ENCODE results near the gene SSTR4. TPM values are rescaled to one million over a fixed set of nuclear protein-coding genes. Genes with fewer than 3 reads are reported as not detected.
"Not testable (repeated sequence)": the region's sequence is repeated elsewhere in the genome, so short reads cannot be mapped to it uniquely, and the experiment has no call there.

Gene SSTR4
- polyA plus RNA-seq, 3 donors: 0.07 to 0.14 TPM; not detected in 1

DNA sequence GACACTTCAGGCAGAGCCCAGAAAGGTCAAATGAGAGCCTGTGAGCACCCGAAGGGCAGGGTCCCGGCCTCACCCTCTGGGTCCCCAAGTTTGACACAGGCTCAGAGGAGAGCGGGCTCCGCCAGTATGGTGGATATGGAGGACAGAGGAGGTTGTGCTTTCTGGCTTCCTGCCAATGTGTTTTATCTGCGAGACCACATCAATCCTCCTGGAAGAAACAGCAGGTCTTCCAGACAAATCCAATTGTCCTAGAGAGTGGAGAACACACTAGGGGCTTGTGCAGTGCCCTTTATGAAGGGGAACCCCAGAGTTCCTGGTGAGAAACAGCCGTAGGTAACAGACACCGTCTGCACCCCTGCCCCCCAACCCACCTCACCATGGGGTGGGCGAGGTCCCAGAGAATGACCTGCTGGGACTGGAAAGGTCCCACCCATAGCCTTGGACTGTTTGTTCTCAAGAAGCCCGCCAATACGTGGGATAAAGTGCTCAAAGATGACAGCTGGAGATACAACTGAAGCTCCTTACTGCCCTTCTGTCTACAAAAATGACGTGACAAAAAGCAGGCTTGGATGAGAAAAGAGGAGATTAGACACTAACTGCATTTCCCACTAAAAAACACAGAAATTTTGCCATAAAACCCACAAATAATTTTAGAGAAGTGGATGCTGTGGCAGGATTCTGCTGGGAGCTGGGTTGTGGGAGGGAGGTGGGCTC is 23.9 kb upstream of the SSTR4 start:
- no peak for DNase-seq (ENCODE audit: extremely low read depth in 1 of 11, low read depth in 9 of 11, low spot score in 4 of 11)

DNA sequence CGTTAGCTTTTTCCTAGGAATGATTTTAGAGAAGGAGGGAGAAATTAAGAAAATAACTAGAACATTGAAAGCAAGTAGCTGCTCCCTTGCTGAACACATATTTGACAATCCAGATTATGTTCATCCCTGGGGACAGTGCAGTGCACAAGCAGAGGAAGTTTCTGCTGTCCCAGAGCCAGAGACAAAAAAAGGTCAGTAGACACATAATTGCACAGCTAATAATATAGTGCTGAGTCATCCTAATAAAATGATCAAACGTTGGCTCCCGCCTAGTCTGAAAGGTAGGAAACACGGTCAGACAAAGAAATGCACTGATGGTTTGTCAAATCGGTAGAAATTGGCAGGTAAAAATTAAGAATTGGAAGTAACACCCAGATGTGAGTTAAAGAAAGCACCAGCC is 21.7 kb upstream of the SSTR4 start:
- no peak for DNase-seq (ENCODE audit: extremely low read depth in 1 of 11, low read depth in 9 of 11, low spot score in 4 of 11)

DNA sequence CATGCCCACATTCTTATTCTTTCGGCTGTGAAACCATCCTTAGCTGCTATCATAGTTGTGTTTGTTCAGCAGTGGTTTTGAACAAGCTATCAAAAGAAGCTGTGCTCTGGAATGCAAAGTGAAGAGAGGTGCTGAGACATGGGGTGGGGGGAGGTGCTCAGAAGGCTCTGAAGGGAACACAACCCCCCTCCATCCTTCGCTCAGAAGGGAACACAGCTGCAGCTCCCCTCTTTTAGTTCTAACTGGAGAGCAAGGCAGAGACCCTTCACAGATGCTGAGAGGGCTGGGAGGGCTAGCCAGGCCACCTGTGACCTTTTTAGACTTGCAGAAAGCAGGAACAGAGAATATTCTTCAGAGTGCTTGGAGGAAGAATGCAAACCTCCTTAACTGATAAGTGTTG is 17.6 kb upstream of the SSTR4 start:
- DNase-seq (ENCODE audit: extremely low read depth in 1 of 11, low read depth in 9 of 11, low spot score in 4 of 11): no peak

DNA sequence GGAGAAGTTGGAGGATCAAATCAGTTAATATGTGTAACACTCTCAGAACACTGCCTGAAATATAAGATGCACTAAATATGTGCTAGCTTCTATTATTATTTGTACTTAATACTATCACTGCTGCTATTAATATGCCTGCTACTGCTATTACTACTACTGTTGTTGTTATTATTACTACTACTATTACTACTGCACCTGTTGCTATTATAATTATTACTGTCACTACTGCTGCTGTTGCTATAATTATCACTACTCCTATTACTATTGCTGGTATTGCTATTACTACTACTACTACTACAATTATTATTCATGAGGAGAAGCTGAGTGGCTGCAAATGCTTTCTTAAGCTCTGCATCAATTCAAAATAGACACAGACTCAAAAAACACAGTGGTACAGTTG is 16.7 kb upstream of the SSTR4 start:
- no peak for DNase-seq (ENCODE audit: extremely low read depth in 1 of 11, low read depth in 9 of 11, low spot score in 4 of 11)

DNA sequence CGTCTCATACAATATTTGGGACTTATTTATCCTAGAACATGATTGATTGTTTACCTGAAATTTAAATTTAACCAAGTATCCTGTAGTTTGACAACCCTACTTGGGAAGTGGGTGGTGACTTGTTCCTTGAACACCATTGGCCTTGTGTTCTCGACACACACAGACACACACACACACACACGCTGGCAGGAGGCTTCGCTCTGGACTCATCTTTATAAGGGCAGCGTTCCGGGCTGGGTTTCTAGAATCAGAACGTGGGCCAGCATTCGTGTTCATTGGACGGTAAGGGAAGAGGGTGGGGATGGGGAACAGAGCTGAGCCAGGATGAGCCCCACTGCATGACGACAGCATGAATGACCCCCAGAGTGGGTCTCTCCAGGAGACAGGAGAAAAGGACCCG is 16.2 kb upstream of the SSTR4 start:
- no peak for DNase-seq (ENCODE audit: extremely low read depth in 1 of 11, low read depth in 9 of 11, low spot score in 4 of 11)

- DNase-seq (ENCODE audit: extremely low read depth in 1 of 11, low read depth in 9 of 11, low spot score in 4 of 11): no peak
These were observed 15.7 kb upstream of the SSTR4 start for GRCh38 chr20:23019403-23019802.

- DNase-seq (ENCODE audit: extremely low read depth in 1 of 11, low read depth in 9 of 11, low spot score in 4 of 11): no peak
These were observed 14.7 kb upstream of the SSTR4 start for GRCh38 chr20:23020230-23021018.

GRCh38 chr20:23021541-23021940 is 13.6 kb upstream of the SSTR4 start:
- DNase-seq (ENCODE audit: extremely low read depth in 1 of 11, low read depth in 9 of 11, low spot score in 4 of 11): no peak

DNA sequence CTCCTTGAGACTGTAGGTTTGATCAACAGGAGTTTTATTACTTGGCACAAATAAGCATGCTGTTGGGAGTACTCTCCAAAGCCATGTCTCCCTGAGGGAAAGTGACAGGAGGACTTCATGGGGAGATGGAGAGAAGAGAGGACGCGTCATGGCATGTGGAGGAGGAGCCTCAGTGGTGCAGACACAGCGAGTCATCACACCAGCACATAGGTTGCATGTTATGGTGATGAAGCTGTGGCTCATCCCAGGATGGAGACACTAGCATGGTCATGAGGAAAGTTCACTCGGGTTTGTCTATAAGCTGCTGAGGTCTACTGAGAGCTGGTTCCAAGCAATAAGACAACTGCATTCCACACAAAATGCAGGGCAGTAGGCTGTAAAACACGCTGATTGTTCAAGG is 13.2 kb upstream of the SSTR4 start:
- DNase-seq (ENCODE audit: extremely low read depth in 1 of 11, low read depth in 9 of 11, low spot score in 4 of 11): no peak

- DNase-seq (ENCODE audit: extremely low read depth in 1 of 11, low read depth in 9 of 11, low spot score in 4 of 11): no peak
These were observed 12.3 kb upstream of the SSTR4 start for GRCh38 chr20:23022849-23023248.

- DNase-seq (ENCODE audit: extremely low read depth in 1 of 11, low read depth in 9 of 11, low spot score in 4 of 11): no peak
These were observed 11.4 kb upstream of the SSTR4 start for GRCh38 chr20:23023621-23024177.

DNA sequence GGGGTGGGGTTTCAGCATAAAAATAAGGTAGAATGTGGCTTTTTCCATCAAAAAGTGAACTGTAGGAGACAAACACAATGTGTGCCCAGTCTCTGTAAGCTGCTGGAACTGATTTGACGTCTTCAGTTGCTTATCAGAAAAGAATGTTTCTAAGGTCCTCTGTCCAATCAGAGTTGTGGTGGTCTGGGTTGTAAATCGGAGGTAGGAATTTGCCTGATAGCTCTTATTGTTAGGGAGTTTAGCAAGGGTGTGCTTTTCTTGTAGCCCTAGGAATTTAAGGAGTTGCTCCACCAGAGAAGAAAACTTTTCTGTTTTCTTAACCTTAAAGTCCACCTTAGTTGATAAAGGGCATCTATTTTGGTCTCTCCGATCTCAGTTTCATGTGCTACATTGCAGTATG is 10.4 kb upstream of the SSTR4 start:
- no peak for DNase-seq (ENCODE audit: extremely low read depth in 1 of 11, low read depth in 9 of 11, low spot score in 4 of 11)

DNA sequence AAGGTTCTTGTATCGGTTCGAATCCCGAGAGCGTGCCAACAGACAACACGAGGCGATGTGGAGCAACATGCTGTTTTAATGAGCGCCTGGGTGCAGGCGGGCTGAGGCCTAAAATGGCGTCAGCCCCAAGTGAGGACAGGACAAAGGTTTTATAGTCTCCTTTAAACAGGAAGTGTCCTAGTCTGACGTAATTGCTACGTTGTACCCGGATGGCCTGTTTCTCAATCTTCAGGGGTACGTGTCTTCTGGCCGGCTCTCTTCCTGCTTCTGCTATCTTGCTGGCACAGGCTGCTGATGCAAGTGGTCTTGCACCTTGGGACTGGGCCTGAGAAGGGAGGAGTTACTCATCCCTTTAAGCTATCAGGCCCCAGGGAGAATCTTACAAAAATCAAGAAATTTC is 9.6 kb upstream of the SSTR4 start:
- not testable (repeated sequence) for DNase-seq (ENCODE audit: extremely low read depth in 1 of 11, low read depth in 9 of 11, low spot score in 4 of 11)

- no peak for DNase-seq (ENCODE audit: extremely low read depth in 1 of 11, low read depth in 9 of 11, low spot score in 4 of 11)
These were observed 7.4 kb upstream of the SSTR4 start for GRCh38 chr20:23027721-23028120.

DNA sequence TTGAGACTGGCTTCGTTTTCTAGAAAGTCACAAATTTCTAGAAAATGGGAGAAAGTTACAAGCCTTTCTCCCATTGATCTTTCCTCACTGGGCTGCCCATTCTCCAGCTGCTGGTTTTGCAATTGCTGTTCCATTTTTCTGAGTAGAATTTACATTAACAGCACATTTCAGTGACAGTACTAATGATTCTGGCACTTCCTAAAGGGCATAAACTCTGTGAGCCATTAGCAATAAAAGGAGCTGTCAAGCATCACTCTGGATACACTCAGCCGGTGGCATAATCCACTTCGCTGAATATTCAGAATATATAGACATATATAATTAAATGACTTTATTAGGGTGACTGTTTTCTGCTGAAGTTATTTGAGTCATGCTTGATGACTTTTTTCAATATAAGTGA is 6.7 kb upstream of the SSTR4 start:
- no peak for DNase-seq (ENCODE audit: extremely low read depth in 1 of 11, low read depth in 9 of 11, low spot score in 4 of 11)

- DNase-seq (ENCODE audit: extremely low read depth in 1 of 11, low read depth in 9 of 11, low spot score in 4 of 11): no peak
These were observed 5.8 kb upstream of the SSTR4 start for GRCh38 chr20:23029324-23029723.

GRCh38 chr20:23031346-23031745 is 3.8 kb upstream of the SSTR4 start:
- no peak for DNase-seq (ENCODE audit: extremely low read depth in 1 of 11, low read depth in 9 of 11, low spot score in 4 of 11)

DNA sequence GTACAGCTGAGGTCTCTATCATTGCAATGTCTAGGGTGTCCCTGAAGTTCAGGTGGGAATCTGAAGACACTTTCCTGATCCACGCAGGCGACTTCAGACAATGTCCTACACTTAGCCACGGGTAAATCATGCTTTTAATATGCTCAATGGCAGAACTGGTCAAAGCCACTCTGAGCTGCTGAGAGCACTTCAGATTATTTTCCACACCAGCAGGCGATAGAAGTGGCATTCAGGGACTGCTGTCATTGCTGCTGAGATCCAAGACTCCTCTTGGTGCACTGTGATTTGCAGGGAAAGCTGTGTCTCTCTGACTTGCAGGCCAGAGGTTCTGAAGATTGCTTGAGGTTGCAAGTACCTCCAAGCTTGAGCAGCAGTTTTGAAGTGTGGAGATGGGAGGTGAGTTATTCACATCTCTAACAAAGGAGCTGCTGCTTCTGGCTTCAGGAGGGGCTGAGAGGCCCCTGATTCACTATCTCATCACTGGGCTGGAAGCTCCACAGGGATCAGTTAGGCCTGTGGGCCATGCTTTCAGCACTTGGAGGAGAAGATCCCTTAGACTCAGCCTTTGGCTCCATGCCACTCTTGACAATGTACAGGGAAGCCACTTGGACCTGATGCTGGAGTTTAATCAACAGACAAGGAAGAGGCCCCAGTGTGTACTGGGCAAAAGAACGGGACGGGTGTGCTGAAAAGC is 2.9 kb upstream of the SSTR4 start:
- DNase-seq (ENCODE audit: extremely low read depth in 1 of 11, low read depth in 9 of 11, low spot score in 4 of 11): no peak

GRCh38 chr20:23032750-23033078 is 2.4 kb upstream of the SSTR4 start:
- no peak for DNase-seq (ENCODE audit: extremely low read depth in 1 of 11, low read depth in 9 of 11, low spot score in 4 of 11)

DNA sequence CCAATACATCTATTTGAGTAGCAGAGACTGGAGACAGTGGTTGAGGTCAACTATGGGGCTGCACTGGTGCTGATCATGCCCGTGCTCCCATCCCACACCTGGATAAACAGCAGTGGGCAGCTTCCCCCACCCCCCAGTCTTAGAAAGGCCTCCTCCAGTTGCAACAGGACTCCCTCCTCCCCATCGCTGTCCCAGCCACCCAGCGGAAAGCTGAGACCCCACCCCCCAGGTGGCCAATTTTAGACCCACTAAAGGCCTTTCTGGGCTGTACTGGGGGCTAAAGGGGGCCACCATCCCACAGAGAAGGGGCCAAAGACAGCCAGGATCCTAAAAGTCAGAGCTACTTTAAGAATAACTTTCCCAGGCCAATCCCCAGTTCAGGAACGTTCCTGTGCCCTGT is 1.2 kb upstream of the SSTR4 start:
- no peak for DNase-seq (ENCODE audit: extremely low read depth in 1 of 11, low read depth in 9 of 11, low spot score in 4 of 11)
